Activated T-helper 2 cell treated with anti-CD3 and anti-CD28 coated beads, Interferon-gamma antibody, Interleukin-2, Interleukin-4, amounts not matched to agents 10 μg/mL and 5 μg/mL and 100 μg/mL, durations not matched to agents 14 hours and 24 hours and 36 hours (primary cell): ENCODE results near the gene ERAS. TPM values are rescaled to one million over a fixed set of nuclear protein-coding genes. Genes with fewer than 3 reads are reported as not detected.
"Not testable (repeated sequence)": the region's sequence is repeated elsewhere in the genome, so short reads cannot be mapped to it uniquely, and the experiment has no call there.

ENCODE experiments used
- DNase-seq: peaks from one replicate; pipeline ENCODE4 v3.0.0; 2021; ENCODE audit warnings: low spot score
- H3K27ac Mint-ChIP-seq: one replicate; pipeline ENCODE4 v1.8.0; 2021; ENCODE audit warnings: mixed read lengths
- H3K27me3 Mint-ChIP-seq: one replicate; pipeline ENCODE4 v1.8.0; 2021; ENCODE audit warnings: low read depth, mixed read lengths
- H3K36me3 Mint-ChIP-seq: one replicate; pipeline ENCODE4 v1.8.0; 2021; ENCODE audit warnings: low read depth, mixed read lengths
- H3K4me1 Mint-ChIP-seq: one replicate; pipeline ENCODE4 v1.8.0; 2021; ENCODE audit warnings: low read depth, mixed read lengths
- H3K4me3 Mint-ChIP-seq: one replicate; pipeline ENCODE4 v1.8.0; 2021; ENCODE audit warnings: low read depth, mild to moderate bottlenecking, moderate library complexity, mixed read lengths
- H3K9me3 Mint-ChIP-seq: one replicate; pipeline ENCODE4 v1.8.0; 2021; ENCODE audit warnings: mixed read lengths
- intact Hi-C: fragments of 100-400 bp; cut with micrococcal nuclease; formaldehyde crosslinking; loops from one replicate; pipeline ENCODE4 v1.15.1; 2023
- total RNA-seq: library from RNA; stranded (reverse); gene quantifications from 2 replicates; pipeline ENCODE4 v1.2.3, GENCODE V29; 2022

ERAS gene
- total RNA-seq, 1 donor from 2014 or later, result not detected

DNA sequence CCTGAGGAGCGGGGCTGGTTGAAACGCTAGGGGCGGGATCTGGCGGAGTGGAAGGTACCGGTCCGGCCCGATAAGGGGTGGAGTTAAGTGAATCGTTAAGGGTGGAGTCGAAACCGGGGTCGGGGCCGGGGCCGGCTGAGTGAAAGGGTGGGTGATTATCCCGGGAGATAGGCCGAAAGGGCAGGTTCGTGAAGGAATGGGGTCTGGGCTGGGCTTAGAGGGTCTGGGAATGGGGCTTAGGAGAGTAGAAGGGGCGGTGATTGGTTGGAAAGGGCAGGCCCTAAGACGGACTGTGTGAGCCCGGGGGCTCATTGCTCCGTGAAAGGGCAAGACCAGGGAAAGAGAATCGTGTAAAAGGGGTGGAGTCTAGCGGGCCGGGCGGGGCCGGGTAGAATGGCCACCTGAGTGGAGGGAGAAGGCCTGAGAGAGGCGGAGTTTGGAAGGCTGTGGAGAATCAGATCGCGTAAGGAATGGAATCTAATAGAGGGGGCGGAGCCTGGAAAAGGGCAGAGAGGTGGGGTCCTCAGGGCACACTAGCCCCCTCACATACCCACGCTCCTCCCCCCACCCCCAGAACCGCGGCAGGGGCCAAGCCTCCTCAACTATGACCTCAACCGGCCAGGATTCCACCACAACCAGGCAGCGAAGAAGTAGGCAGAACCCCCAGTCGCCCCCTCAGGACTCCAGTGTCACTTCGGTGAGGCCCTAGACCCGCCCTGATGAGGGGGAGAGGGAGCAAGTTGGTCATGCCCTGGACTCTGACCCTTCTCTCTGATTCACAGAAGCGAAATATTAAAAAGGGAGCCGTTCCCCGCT, 24.0 kb upstream of the ERAS start:
- Mint-ChIP-seq H3K36me3 (peaks cover 26% of the 10 kb centered on the region), H3K27ac (peak overlapping the region; percentile 96), H3K4me1 (peaks cover 24% of the 10 kb centered on the region), H3K9me3 (no peaks in the 10 kb centered on the region), H3K4me3 (peak overlapping the region; percentile 91), H3K27me3 (no peaks in the 10 kb centered on the region)
- intact Hi-C loops, result loop anchor here (1.0 to 10.0 kb wide), 5 partner anchors 95 to 363 kb away; partner anchors contain the start of genes MAGIX, OTUD5, PQBP1 and SUV39H1
- DNase-seq, result peak; percentile 69

DNA sequence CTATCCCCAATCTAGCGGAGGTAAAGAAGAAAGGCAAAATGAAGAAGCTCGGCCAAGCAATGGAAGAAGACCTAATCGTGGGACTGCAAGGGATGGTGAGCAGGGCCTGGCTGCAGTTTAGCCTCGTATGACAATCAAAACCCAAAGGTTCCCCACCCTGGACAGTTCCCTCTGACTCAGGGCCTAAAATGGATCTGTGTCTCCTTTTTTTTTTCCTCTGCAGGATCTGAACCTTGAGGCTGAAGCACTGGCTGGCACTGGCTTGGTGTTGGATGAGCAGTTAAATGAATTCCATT, 23.5 kb upstream of the ERAS start:
- intact Hi-C loops, result loop anchor here (1.0 to 10.0 kb wide), 5 partner anchors 94 to 362 kb away; partner anchors contain the start of genes MAGIX, OTUD5, PQBP1 and SUV39H1
- Mint-ChIP-seq H3K27ac (peak overlapping the region; percentile 96), H3K9me3 (no peaks in the 10 kb centered on the region), H3K36me3 (peaks cover 26% of the 10 kb centered on the region), H3K4me3 (peak overlapping the region; percentile 91), H3K27me3 (no peaks in the 10 kb centered on the region), H3K4me1 (peaks cover 24% of the 10 kb centered on the region)
- DNase-seq, result no peak

DNA sequence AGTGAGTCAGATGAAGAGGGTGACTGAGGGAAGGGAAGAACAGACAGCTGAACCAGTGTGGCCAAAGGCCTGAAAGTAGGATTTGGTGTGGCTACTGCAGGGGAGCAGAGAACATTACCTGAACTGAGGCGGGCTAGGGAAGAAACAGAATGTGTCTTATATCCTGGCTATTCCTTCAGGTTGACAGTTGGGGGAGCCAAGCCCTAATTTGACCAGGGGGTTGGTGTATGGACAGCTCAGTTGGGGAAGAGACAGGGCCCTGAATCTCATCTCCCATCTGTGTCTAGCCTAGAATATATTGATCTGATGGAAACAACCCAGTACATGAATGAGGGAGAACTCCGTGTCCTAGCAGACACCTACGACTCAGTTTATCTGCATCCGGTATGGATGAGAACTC, 20.2 kb upstream of the ERAS start:
- H3K9me3 Mint-ChIP-seq, result no peaks in the 10 kb centered on the region
- H3K4me1 Mint-ChIP-seq, result peaks cover 20% of the 10 kb centered on the region
- intact Hi-C loops, result loop anchor here (10.0 kb wide), 1 partner anchor 359 kb away; the partner anchor contains the start of gene MAGIX
- no peaks in the 10 kb centered on the region for H3K27me3 Mint-ChIP-seq
- DNase-seq, result no peak
- H3K4me3 Mint-ChIP-seq, result no peak overlapping the region
- peak overlapping the region; percentile 18 for H3K27ac Mint-ChIP-seq
- peaks cover 29% of the 10 kb centered on the region for H3K36me3 Mint-ChIP-seq

- no peak overlapping the region for H3K27ac Mint-ChIP-seq
- intact Hi-C loops, result no loop called here
- H3K27me3 Mint-ChIP-seq, result no peaks in the 10 kb centered on the region
- H3K36me3 Mint-ChIP-seq, result peaks cover 9% of the 10 kb centered on the region
- no peak for DNase-seq
- H3K4me3 Mint-ChIP-seq, result no peak overlapping the region
- H3K4me1 Mint-ChIP-seq, result no peaks in the 10 kb centered on the region
- H3K9me3 Mint-ChIP-seq, result no peaks in the 10 kb centered on the region
Measured at GRCh38 chrX:48813644-48814043, 12.7 kb upstream of the ERAS start.

DNA sequence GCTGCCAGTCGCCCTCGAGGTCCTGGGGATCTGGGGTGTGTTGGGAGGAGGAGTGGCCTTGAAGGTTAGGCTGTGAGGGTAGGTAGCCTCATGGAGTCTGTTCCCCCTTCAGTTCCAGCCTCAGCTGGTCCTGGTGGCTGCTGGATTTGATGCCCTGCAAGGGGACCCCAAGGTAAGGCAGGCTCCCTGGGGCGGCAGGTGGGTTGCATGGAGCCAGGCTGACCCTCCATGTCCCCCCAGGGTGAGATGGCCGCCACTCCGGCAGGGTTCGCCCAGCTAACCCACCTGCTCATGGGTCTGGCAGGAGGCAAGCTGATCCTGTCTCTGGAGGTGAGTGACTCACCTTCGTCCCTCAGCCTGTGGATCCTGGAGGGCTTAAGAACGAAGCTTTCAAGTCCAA, 11.6 kb upstream of the ERAS start:
- Mint-ChIP-seq H3K4me3 (no peak overlapping the region), H3K9me3 (no peaks in the 10 kb centered on the region), H3K27ac (no peak overlapping the region), H3K27me3 (no peaks in the 10 kb centered on the region), H3K36me3 (peaks cover 11% of the 10 kb centered on the region), H3K4me1 (no peaks in the 10 kb centered on the region)
- intact Hi-C loops, result no loop called here
- DNase-seq, result no peak

DNA sequence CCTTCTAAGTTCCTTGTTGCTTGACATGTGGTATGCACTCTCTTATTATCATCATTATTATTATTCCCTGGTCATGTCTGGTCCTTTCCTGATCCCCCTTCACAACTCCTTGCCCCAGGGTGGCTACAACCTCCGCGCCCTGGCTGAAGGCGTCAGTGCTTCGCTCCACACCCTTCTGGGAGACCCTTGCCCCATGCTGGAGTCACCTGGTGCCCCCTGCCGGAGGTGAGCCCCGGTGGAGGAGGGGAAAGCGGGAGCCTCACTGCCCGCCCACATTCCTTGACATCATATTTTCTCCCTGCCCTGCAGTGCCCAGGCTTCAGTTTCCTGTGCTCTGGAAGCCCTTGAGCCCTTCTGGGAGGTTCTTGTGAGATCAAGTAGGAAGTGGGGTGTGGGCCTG, 11.0 kb upstream of the ERAS start:
- Mint-ChIP-seq H3K9me3 (no peaks in the 10 kb centered on the region), H3K4me3 (no peak overlapping the region), H3K4me1 (no peaks in the 10 kb centered on the region)

DNA sequence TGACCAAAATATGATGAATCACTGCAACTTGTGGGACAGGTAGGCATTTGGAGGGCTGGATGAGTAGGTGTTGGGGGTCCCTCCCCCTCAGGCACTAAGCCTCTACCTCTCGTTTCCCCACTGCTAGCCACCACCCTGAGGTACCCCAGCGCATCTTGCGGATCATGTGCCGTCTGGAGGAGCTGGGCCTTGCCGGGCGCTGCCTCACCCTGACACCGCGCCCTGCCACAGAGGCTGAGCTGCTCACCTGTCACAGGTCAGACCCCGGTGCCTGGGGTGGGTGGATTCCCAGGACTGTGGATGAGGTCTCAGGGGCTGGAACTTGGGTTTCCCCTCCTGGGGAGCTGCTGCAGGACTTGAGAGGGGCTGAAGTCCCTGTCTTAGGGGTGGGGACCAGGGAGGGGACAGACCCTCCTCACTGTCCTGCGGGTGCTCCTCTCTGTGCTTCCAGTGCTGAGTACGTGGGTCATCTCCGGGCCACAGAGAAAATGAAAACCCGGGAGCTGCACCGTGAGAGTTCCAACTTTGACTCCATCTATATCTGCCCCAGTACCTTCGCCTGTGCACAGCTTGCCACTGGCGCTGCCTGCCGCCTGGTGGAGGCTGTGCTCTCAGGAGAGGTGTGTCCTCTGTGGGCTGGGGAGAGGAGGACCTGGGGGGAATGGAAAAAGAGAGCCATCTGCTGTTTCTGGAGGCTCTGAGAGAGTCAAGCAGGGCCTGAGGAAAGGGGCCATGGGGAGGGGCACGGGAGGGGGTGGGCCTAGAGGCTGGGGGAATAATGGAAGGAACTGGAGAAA, 10.1 kb upstream of the ERAS start:
- Mint-ChIP-seq H3K4me3 (no peak overlapping the region), H3K4me1 (no peaks in the 10 kb centered on the region), H3K36me3 (peaks cover 10% of the 10 kb centered on the region), H3K27ac (no peak overlapping the region), H3K27me3 (no peaks in the 10 kb centered on the region), H3K9me3 (no peaks in the 10 kb centered on the region)
- no peak for DNase-seq
- intact Hi-C loops, result no loop called here

More for the DNA sequence above, 11.0 kb upstream of the ERAS start:
- DNase-seq, result no peak
- Mint-ChIP-seq H3K27ac (no peak overlapping the region), H3K27me3 (no peaks in the 10 kb centered on the region), H3K36me3 (peaks cover 13% of the 10 kb centered on the region)
- intact Hi-C loops, result no loop called here

GRCh38 chrX:48818098-48818497, 8.2 kb upstream of the ERAS start:
- Mint-ChIP-seq H3K27ac (no peak overlapping the region), H3K4me3 (no peak overlapping the region), H3K9me3 (no peaks in the 10 kb centered on the region), H3K36me3 (peaks cover 7% of the 10 kb centered on the region), H3K4me1 (peaks cover 1% of the 10 kb centered on the region), H3K27me3 (no peaks in the 10 kb centered on the region)
- DNase-seq, result no peak
- intact Hi-C loops, result no loop called here

DNA sequence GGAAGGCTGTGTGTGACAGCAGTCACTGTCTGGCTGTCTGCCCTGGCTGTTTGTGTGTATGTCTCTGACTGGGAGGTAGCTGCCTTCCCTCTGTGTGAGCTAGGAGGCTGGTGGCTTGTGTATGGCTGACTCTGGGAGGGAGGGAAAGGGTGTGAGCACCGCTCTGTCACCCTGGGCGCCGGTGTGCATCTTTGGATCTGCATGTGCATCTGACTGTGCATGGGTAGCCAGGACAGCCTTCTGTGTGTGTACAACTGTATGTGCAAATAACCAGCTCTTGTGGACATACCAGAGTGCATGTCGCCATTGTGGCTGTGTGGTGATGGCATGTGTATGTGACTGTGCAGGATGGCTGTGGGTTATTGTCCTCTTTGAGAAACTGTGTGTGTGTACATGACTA, 7.4 kb upstream of the ERAS start:
- peaks cover 1% of the 10 kb centered on the region for H3K4me1 Mint-ChIP-seq
- H3K27me3 Mint-ChIP-seq, result no peaks in the 10 kb centered on the region
- peaks cover 9% of the 10 kb centered on the region for H3K36me3 Mint-ChIP-seq
- no peak overlapping the region for H3K27ac Mint-ChIP-seq
- no peak overlapping the region for H3K4me3 Mint-ChIP-seq
- H3K9me3 Mint-ChIP-seq, result no peaks in the 10 kb centered on the region
- no peak for DNase-seq
- intact Hi-C loops, result no loop called here

DNA sequence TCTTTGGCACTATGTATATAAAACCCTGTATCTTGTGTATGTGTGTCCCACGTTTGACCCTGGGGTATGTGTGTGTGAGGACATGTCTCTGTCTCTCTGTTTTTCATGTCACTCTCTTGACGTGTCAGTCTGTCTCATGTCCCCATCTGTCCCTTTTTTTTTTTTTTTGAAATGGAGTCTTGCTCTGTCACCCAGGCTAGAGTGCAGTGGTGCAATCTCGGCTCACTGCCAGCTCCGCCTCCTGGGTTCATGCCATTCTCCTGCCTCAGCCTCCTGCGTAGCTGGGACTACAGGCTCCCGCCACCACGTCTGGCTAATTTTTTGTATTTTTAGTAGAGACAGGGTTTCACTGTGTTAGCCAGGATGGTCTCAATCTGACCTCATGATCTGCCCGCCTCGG, 6.9 kb upstream of the ERAS start:
- peaks cover 11% of the 10 kb centered on the region for H3K36me3 Mint-ChIP-seq
- DNase-seq, H3K27ac Mint-ChIP-seq, H3K9me3 Mint-ChIP-seq, H3K4me1 Mint-ChIP-seq, intact Hi-C loops, H3K4me3 Mint-ChIP-seq, H3K27me3 Mint-ChIP-seq: not testable (repeated sequence)

GRCh38 chrX:48823053-48823452, 3.3 kb upstream of the ERAS start:
- Mint-ChIP-seq H3K4me1 (peaks cover 1% of the 10 kb centered on the region), H3K27me3 (peaks cover 8% of the 10 kb centered on the region), H3K36me3 (peaks cover 27% of the 10 kb centered on the region), H3K9me3 (no peaks in the 10 kb centered on the region), H3K4me3 (no peak overlapping the region), H3K27ac (no peak overlapping the region)
- no peak for DNase-seq
- intact Hi-C loops, result no loop called here

- H3K36me3 Mint-ChIP-seq, result peaks cover 27% of the 10 kb centered on the region
- H3K9me3 Mint-ChIP-seq, result no peaks in the 10 kb centered on the region
- H3K27me3 Mint-ChIP-seq, result peaks cover 8% of the 10 kb centered on the region
- intact Hi-C loops, result no loop called here
- no peak for DNase-seq
- H3K4me3 Mint-ChIP-seq, result no peak overlapping the region
- no peak overlapping the region for H3K27ac Mint-ChIP-seq
- peaks cover 1% of the 10 kb centered on the region for H3K4me1 Mint-ChIP-seq
Measured at GRCh38 chrX:48824066-48824465, 2.2 kb upstream of the ERAS start.
